DND-41 (cell line): ENCODE data around the gene CFAP44.

Experiments
- CTCF ChIP-seq: IDR thresholded peaks from 2 replicates; pipeline ENCODE4 v1.5.1; 2012; ENCODE audit warnings: borderline replicate concordance, low read length, moderate library complexity, mild to moderate bottlenecking; ENCODE audit not compliant: poor library complexity, severe bottlenecking; ENCODE audit errors: extremely low read depth
- EZH2 ChIP-seq: IDR thresholded peaks from 3 replicates; pipeline ENCODE4 v1.6.1; 2012; ENCODE audit warnings: borderline replicate concordance, low read depth, mild to moderate bottlenecking, moderate library complexity, low read length, inconsistent platforms; ENCODE audit not compliant: severe bottlenecking

- no peak for TF ChIP-seq CTCF
- no peak for TF ChIP-seq EZH2
These were observed at the start of gene CFAP44 for GRCh38 chr3:113441051-113441770.
